Sigmoid colon (tissue), 7 donors: ENCODE results near the gene TSPAN5. TPM values are rescaled to one million over a fixed set of nuclear protein-coding genes. Genes with fewer than 3 reads are reported as not detected.

Experiments
- DNase-seq: peaks from one replicate; pipeline ENCODE4 v3.0.0-alpha.2; 2019
- H3K27ac ChIP-seq, 4 donors: fragments of 200-600 bp; sonication (generic); one replicate each; pipeline ENCODE4 v1.5.1; 2016 to 2019; ENCODE audit warnings: mild to moderate bottlenecking in 1 of 4
- H3K27me3 ChIP-seq, 3 donors: fragments of 200-600 bp; sonication (generic); one replicate each; pipeline ENCODE4 v1.5.1; 2019; ENCODE audit warnings: mild to moderate bottlenecking in 1 of 3
- H3K36me3 ChIP-seq, 4 donors: fragments of 200-600 bp; sonication (generic); one replicate each; pipeline ENCODE4 v1.5.1; 2016 to 2019
- H3K4me1 ChIP-seq, 4 donors: fragments of 200-600 bp; sonication (generic); one replicate each; pipeline ENCODE4 v1.5.1; 2017 to 2019
- H3K4me3 ChIP-seq, 4 donors: fragments of 200-600 bp; sonication (generic); one replicate each; pipeline ENCODE4 v1.5.1; 2017 to 2019; ENCODE audit warnings: mild to moderate bottlenecking in 2 of 4, moderate library complexity in 1 of 4
- H3K9me3 ChIP-seq, 4 donors: fragments of 200-600 bp in 3 of 4; sonication (generic) in 3 of 4; one replicate each; pipeline versions ENCODE4 v1.5.1 to v1.6.1; 2013 to 2019
- CTCF ChIP-seq, 4 experiments: fragments of 450-650 bp in 3 of 4; fragments of 200-600 bp in 1 of 4; IDR thresholded peaks; one replicate each; pipeline ENCODE4 v1.5.1; 2016 to 2019; ENCODE audit warnings: antibody characterized with exemption in 4 of 4, mild to moderate bottlenecking in 3 of 4, moderate library complexity in 2 of 4
- EP300 ChIP-seq, 4 donors: sonication (generic); formaldehyde crosslinking; IDR thresholded peaks; one replicate each; pipeline ENCODE4 v1.6.1; 2017; ENCODE audit warnings: antibody characterized with exemption in 4 of 4
- POLR2A ChIP-seq, 2 donors: fragments of 450-650 bp; IDR thresholded peaks; one replicate each; pipeline ENCODE4 v1.6.1; 2016; ENCODE audit warnings: antibody characterized with exemption in 2 of 2, mild to moderate bottlenecking in 2 of 2, moderate library complexity in 2 of 2
- POLR2AphosphoS5 ChIP-seq, 4 donors: sonication (generic); formaldehyde crosslinking; IDR thresholded peaks; one replicate each; pipeline ENCODE4 v1.6.1; 2017; ENCODE audit warnings: antibody characterized with exemption in 4 of 4
- WGBS, 2 donors: extraction: QIAGEN DNeasy Blood & Tissue Kit; methylation state at CpG; one replicate each; pipeline ENCODE4 v1.1.7; 2013; 5-methylcytosine and 5-hydroxymethylcytosine counted together
- intact Hi-C: fragments of 100-400 bp; cut with DNase I; formaldehyde crosslinking; loops from one replicate; pipeline ENCODE4 v1.15.1; 2023
- polyA plus RNA-seq, 3 donors: library from polyadenylated mRNA; stranded (reverse); fragments of 200-250 nt; gene quantifications; one replicate each; pipeline ENCODE4 v1.2.3, GENCODE V29; 2013
- total RNA-seq, 4 donors: library from RNA; depleted of rRNA; stranded (reverse); fragments of >200 nt; gene quantifications; one replicate each; pipeline ENCODE4 v1.1.0, GENCODE V29; 2016
- donor health status: healthy with polysubstance abuse.
- donor health status: Bipolar disorder and iron deficiency.
- donor health status: healthy.

TSPAN5 gene
- total and polyA plus RNA-seq, 7 donors = 1.2 to 18.6 (median 11.2) TPM

- H3K27ac ChIP-seq = no peak overlapping the region
- intact Hi-C loops = no loop called here
- 46 to 79% methylated on average over 3 of the region's 3 CpGs for WGBS, 2 donors
- TF ChIP-seq POLR2A (IDR thresholded peaks at IDR 0.05) (no peak), POLR2AphosphoS5 (IDR thresholded peaks at IDR 0.05) (no peak), CTCF (IDR thresholded peaks at IDR 0.05) (no peak), EP300 (IDR thresholded peaks at IDR 0.05) (no peak)
- H3K4me3 ChIP-seq = no peak overlapping the region
- peaks cover 0 to 40% (median 20%) of the 10 kb centered on the region in 4 donors for H3K4me1 ChIP-seq
- no peaks in the 10 kb centered on the region for H3K27me3 ChIP-seq
- H3K36me3 ChIP-seq = no peaks in the 10 kb centered on the region
- no peak for DNase-seq
- H3K9me3 ChIP-seq = no peaks in the 10 kb centered on the region
Measured at GRCh38 chr4:98512918-98513317, 145.5 kb downstream of the TSPAN5 start.

- no peaks in the 10 kb centered on the region for H3K9me3 ChIP-seq
- H3K4me3 ChIP-seq = no peak overlapping the region
- no peaks in the 10 kb centered on the region for H3K27me3 ChIP-seq
- intact Hi-C loops = no loop called here
- WGBS, 2 donors = 72 to 83% methylated on average over 6 of the region's 6 CpGs
- peaks cover 0 to 29% (median 17%) of the 10 kb centered on the region in 4 donors for H3K4me1 ChIP-seq
- H3K27ac ChIP-seq = no peak overlapping the region
- no peak for DNase-seq
- H3K36me3 ChIP-seq = no peaks in the 10 kb centered on the region
- TF ChIP-seq POLR2AphosphoS5 (IDR thresholded peaks at IDR 0.05) = no peak
- TF ChIP-seq POLR2A (IDR thresholded peaks at IDR 0.05) = no peak
- no peak for TF ChIP-seq EP300 (IDR thresholded peaks at IDR 0.05)
- TF ChIP-seq CTCF (IDR thresholded peaks at IDR 0.05) = no peak
Measured at GRCh38 chr4:98510757-98511517, 147.5 kb downstream of the TSPAN5 start.

GRCh38 chr4:98510340-98510739 is 148.1 kb downstream of the TSPAN5 start:
- Histone ChIP-seq H3K4me3 (no peak overlapping the region), H3K9me3 (no peaks in the 10 kb centered on the region), H3K27ac (no peak overlapping the region), H3K36me3 (no peaks in the 10 kb centered on the region), H3K27me3 (no peaks in the 10 kb centered on the region), H3K4me1 (peaks cover 0 to 32% (median 17%) of the 10 kb centered on the region in 4 donors)
- intact Hi-C loops = no loop called here
- no peak for TF ChIP-seq CTCF (IDR thresholded peaks at IDR 0.05)
- no peak for TF ChIP-seq EP300 (IDR thresholded peaks at IDR 0.05)
- no peak for TF ChIP-seq POLR2A (IDR thresholded peaks at IDR 0.05)
- TF ChIP-seq POLR2AphosphoS5 (IDR thresholded peaks at IDR 0.05) = no peak
- no peak for DNase-seq
- WGBS, 2 donors = 87 to 95% methylated on average over 2 of the region's 2 CpGs

- TF ChIP-seq POLR2AphosphoS5 (IDR thresholded peaks at IDR 0.05) = no peak
- TF ChIP-seq POLR2A (IDR thresholded peaks at IDR 0.05) = no peak
- no peak for TF ChIP-seq CTCF (IDR thresholded peaks at IDR 0.05)
- TF ChIP-seq EP300 (IDR thresholded peaks at IDR 0.05) = no peak
- Histone ChIP-seq H3K36me3 (no peaks in the 10 kb centered on the region), H3K27ac (no peak overlapping the region), H3K4me1 (peaks cover 0 to 32% (median 17%) of the 10 kb centered on the region in 4 donors), H3K9me3 (no peaks in the 10 kb centered on the region), H3K27me3 (no peaks in the 10 kb centered on the region), H3K4me3 (no peak overlapping the region)
- 89 to 95% methylated on average over 4 of the region's 4 CpGs for WGBS, 2 donors
- intact Hi-C loops = no loop called here
- no peak for DNase-seq
Measured at GRCh38 chr4:98509721-98510120, 148.7 kb downstream of the TSPAN5 start.
